Measurements from ENCODE around the gene NRXN3. TPM values are rescaled to one million over a fixed set of nuclear protein-coding genes. Genes with fewer than 3 reads are reported as not detected.

NRXN3 gene
- total and polyA plus RNA-seq, 2 experiments from 2014 or later: 1.0 to 1.8 TPM

DNA sequence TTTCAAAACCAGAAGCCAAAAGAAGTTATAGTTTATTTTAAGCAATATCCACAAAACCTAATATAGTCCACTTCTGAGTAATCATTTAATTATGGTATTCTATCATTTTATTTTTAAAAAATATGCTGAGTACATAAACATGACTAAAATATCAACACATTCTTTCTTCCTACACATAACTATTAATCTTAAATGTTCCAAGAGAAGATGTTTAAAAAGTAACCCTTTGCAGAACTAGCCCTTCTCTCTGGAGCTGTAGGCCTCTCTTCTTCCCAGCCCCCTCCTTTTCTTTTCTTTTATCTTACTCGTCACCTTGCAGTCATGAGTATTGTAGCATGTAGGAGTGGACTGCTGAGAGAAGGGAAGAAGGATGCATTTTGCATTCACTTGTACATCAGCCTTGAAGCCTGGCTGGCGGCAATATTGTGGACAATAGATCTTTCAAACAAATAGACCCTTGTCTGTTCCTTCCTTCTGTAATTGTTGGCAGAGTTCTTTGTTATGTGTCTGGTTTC lies 941.9 kb downstream of the NRXN3 start (continued):
- TF ChIP-seq REST (IDR thresholded peaks at IDR 0.05; ENCODE audit: unreplicated experiment) (no peak), JUNB (IDR thresholded peaks at IDR 0.05; ENCODE audit: unreplicated experiment) (no peak), ETS1 (IDR thresholded peaks at IDR 0.05) (no peak)
- TF ChIP-seq, protein P1, sequence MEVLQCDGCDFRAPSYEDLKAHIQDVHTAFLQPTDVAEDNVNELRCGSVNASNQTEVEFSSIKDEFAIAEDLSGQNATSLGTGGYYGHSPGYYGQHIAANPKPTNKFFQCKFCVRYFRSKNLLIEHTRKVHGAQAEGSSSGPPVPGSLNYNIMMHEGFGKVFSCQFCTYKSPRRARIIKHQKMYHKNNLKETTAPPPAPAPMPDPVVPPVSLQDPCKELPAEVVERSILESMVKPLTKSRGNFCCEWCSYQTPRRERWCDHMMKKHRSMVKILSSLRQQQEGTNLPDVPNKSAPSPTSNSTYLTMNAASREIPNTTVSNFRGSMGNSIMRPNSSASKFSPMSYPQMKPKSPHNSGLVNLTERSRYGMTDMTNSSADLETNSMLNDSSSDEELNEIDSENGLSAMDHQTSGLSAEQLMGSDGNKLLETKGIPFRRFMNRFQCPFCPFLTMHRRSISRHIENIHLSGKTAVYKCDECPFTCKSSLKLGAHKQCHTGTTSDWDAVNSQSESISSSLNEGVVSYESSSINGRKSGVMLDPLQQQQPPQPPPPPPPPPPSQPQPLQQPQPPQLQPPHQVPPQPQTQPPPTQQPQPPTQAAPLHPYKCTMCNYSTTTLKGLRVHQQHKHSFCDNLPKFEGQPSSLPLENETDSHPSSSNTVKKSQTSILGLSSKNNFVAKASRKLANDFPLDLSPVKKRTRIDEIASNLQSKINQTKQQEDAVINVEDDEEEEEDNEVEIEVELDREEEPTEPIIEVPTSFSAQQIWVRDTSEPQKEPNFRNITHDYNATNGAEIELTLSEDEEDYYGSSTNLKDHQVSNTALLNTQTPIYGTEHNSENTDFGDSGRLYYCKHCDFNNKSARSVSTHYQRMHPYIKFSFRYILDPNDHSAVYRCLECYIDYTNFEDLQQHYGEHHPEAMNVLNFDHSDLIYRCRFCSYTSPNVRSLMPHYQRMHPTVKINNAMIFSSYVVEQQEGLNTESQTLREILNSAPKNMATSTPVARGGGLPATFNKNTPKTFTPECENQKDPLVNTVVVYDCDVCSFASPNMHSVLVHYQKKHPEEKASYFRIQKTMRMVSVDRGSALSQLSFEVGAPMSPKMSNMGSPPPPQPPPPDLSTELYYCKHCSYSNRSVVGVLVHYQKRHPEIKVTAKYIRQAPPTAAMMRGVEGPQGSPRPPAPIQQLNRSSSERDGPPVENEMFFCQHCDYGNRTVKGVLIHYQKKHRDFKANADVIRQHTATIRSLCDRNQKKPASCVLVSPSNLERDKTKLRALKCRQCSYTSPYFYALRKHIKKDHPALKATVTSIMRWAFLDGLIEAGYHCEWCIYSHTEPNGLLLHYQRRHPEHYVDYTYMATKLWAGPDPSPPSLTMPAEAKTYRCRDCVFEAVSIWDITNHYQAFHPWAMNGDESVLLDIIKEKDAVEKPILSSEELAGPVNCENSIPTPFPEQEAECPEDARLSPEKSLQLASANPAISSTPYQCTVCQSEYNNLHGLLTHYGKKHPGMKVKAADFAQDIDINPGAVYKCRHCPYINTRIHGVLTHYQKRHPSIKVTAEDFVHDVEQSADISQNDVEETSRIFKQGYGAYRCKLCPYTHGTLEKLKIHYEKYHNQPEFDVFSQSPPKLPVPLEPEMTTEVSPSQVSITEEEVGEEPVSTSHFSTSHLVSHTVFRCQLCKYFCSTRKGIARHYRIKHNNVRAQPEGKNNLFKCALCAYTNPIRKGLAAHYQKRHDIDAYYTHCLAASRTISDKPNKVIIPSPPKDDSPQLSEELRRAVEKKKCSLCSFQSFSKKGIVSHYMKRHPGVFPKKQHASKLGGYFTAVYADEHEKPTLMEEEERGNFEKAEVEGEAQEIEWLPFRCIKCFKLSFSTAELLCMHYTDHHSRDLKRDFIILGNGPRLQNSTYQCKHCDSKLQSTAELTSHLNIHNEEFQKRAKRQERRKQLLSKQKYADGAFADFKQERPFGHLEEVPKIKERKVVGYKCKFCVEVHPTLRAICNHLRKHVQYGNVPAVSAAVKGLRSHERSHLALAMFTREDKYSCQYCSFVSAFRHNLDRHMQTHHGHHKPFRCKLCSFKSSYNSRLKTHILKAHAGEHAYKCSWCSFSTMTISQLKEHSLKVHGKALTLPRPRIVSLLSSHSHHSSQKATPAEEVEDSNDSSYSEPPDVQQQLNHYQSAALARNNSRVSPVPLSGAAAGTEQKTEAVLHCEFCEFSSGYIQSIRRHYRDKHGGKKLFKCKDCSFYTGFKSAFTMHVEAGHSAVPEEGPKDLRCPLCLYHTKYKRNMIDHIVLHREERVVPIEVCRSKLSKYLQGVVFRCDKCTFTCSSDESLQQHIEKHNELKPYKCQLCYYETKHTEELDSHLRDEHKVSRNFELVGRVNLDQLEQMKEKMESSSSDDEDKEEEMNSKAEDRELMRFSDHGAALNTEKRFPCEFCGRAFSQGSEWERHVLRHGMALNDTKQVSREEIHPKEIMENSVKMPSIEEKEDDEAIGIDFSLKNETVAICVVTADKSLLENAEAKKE (CRISPR knock-in tag; IDR thresholded peaks at IDR 0.05): no peak

All from GM23338 (cell line).